ENCODE data around the gene BBIP1. TPM values are rescaled to one million over a fixed set of nuclear protein-coding genes. Genes with fewer than 3 reads are reported as not detected.

BBIP1 gene
- polyA plus RNA-seq, 1 donor from 2014 or later = 73.3 TPM

DNA sequence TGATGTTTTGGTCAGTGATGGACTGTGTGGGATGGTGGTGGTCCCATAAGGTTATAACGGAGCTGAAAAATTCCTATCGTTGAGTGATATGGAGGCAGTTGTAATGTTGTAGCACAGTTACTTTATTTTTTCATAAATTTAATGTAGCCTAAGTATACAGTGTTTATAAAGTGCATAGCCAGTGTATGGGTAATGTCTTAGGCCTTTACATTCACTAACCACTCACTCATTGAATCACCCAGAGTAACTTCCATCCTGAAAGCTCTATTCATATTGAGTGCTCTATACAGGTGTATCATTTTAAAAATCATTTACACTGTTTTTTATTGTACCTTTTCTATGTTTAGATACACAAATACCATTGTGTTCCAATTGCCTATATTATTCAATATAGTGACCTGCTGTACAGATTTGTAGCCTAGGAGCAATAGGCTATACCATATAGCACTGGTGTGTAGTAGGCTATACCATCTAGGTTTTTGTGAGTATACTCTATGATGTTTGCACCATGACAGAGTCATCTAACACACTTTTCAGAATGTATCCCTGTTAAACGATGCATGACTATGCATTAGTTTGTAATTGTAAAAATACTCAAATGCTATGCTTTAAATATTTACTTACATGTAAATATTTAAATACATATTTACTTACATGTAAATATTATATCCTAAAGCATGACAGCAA, 26.2 kb downstream of the BBIP1 start:
- no peaks in the 10 kb centered on the region for H3K9me3 ChIP-seq (ENCODE audit: low read length)
- H3K9ac ChIP-seq (ENCODE audit: low read length) = no peak overlapping the region
- H3K27ac ChIP-seq (ENCODE audit: low read length) = no peak overlapping the region
- H4K20me1 ChIP-seq (ENCODE audit: insufficient read depth) = no peaks in the 10 kb centered on the region
- H3K27me3 ChIP-seq (ENCODE audit: insufficient read depth, low read depth, low read length) = no peaks in the 10 kb centered on the region
- H3K36me3 ChIP-seq (ENCODE audit: insufficient read depth, low read length) = peaks cover 6% of the 10 kb centered on the region
- no peak for TF ChIP-seq EZH2 (IDR thresholded peaks at IDR 0.05; ENCODE audit: borderline replicate concordance, insufficient read depth, low read length, poor library complexity, severe bottlenecking)
- TF ChIP-seq, protein P1, sequence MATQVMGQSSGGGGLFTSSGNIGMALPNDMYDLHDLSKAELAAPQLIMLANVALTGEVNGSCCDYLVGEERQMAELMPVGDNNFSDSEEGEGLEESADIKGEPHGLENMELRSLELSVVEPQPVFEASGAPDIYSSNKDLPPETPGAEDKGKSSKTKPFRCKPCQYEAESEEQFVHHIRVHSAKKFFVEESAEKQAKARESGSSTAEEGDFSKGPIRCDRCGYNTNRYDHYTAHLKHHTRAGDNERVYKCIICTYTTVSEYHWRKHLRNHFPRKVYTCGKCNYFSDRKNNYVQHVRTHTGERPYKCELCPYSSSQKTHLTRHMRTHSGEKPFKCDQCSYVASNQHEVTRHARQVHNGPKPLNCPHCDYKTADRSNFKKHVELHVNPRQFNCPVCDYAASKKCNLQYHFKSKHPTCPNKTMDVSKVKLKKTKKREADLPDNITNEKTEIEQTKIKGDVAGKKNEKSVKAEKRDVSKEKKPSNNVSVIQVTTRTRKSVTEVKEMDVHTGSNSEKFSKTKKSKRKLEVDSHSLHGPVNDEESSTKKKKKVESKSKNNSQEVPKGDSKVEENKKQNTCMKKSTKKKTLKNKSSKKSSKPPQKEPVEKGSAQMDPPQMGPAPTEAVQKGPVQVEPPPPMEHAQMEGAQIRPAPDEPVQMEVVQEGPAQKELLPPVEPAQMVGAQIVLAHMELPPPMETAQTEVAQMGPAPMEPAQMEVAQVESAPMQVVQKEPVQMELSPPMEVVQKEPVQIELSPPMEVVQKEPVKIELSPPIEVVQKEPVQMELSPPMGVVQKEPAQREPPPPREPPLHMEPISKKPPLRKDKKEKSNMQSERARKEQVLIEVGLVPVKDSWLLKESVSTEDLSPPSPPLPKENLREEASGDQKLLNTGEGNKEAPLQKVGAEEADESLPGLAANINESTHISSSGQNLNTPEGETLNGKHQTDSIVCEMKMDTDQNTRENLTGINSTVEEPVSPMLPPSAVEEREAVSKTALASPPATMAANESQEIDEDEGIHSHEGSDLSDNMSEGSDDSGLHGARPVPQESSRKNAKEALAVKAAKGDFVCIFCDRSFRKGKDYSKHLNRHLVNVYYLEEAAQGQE (IDR thresholded peaks at IDR 0.05; ENCODE audit: borderline replicate concordance) = no peak
- TF ChIP-seq EP300 (conservative IDR thresholded peaks at IDR 0.05; ENCODE audit: poor library complexity, severe bottlenecking) = no peak
- no peak for TF ChIP-seq POLR2AphosphoS5 (IDR thresholded peaks at IDR 0.05)
- no peak for TF ChIP-seq MXI1 (conservative IDR thresholded peaks at IDR 0.05; ENCODE audit: poor library complexity, severe bottlenecking)
- TF ChIP-seq, protein P2, sequence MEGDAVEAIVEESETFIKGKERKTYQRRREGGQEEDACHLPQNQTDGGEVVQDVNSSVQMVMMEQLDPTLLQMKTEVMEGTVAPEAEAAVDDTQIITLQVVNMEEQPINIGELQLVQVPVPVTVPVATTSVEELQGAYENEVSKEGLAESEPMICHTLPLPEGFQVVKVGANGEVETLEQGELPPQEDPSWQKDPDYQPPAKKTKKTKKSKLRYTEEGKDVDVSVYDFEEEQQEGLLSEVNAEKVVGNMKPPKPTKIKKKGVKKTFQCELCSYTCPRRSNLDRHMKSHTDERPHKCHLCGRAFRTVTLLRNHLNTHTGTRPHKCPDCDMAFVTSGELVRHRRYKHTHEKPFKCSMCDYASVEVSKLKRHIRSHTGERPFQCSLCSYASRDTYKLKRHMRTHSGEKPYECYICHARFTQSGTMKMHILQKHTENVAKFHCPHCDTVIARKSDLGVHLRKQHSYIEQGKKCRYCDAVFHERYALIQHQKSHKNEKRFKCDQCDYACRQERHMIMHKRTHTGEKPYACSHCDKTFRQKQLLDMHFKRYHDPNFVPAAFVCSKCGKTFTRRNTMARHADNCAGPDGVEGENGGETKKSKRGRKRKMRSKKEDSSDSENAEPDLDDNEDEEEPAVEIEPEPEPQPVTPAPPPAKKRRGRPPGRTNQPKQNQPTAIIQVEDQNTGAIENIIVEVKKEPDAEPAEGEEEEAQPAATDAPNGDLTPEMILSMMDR (IDR thresholded peaks at IDR 0.05; ENCODE audit: poor library complexity, severe bottlenecking) = no peak
- no peak for TF ChIP-seq TAF1 (IDR thresholded peaks at IDR 0.05; ENCODE audit: low read depth)
- TF ChIP-seq RAD21 (conservative IDR thresholded peaks at IDR 0.05) = no peak
- TF ChIP-seq SMC3 (conservative IDR thresholded peaks at IDR 0.05; ENCODE audit: poor library complexity) = no peak
- no peak overlapping the region for H3K4me2 ChIP-seq (ENCODE audit: low read length)
- no peak overlapping the region for H2AFZ ChIP-seq (ENCODE audit: low read depth, low read length)
- H3K9me2 ChIP-seq (ENCODE audit: insufficient read depth, low read length) = no peaks in the 10 kb centered on the region
- no peaks in the 10 kb centered on the region for H3F3A ChIP-seq (ENCODE audit: insufficient read depth, low read length, poor library complexity, severe bottlenecking)
- no peak overlapping the region for H3K4me3 ChIP-seq (ENCODE audit: low read length)
- H3K79me2 ChIP-seq (replicated peaks; ENCODE audit: insufficient read depth, low read length) = no peaks in the 10 kb centered on the region

DNA sequence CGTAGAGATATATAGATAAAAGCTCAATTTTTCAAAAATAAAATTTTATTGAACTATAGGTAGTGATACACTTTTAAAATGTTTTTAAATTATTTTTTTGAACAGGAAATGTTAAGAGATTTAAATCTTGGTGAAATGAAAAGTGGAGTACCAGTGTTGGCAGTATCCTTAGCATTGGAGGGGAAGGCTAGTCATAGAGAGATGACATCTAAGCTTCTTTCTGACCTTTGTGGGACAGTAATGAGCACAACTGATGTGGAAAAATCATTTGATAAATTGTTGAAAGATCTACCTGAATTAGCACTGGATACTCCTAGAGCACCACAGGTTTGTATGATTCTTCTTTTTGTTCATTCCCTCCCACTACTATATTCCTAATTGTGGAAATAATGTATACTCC, 31.4 kb downstream of the BBIP1 start:
- Histone ChIP-seq H3K9ac (ENCODE audit: low read length) (no peak overlapping the region), H2AFZ (ENCODE audit: low read depth, low read length) (no peak overlapping the region), H3K9me3 (ENCODE audit: low read length) (no peaks in the 10 kb centered on the region), H3F3A (ENCODE audit: insufficient read depth, low read length, poor library complexity, severe bottlenecking) (no peaks in the 10 kb centered on the region), H3K36me3 (ENCODE audit: insufficient read depth, low read length) (peaks cover 15% of the 10 kb centered on the region), H3K4me3 (ENCODE audit: low read length) (no peak overlapping the region), H3K27ac (ENCODE audit: low read length) (no peak overlapping the region), H3K9me2 (ENCODE audit: insufficient read depth, low read length) (no peaks in the 10 kb centered on the region), H4K20me1 (ENCODE audit: insufficient read depth) (no peaks in the 10 kb centered on the region), H3K27me3 (ENCODE audit: insufficient read depth, low read depth, low read length) (no peaks in the 10 kb centered on the region), H3K79me2 (replicated peaks; ENCODE audit: insufficient read depth, low read length) (no peaks in the 10 kb centered on the region), H3K4me2 (ENCODE audit: low read length) (no peak overlapping the region)
- no peak for TF ChIP-seq TAF1 (IDR thresholded peaks at IDR 0.05; ENCODE audit: low read depth)
- TF ChIP-seq MXI1 (conservative IDR thresholded peaks at IDR 0.05; ENCODE audit: poor library complexity, severe bottlenecking) = no peak
- TF ChIP-seq, protein P2 (IDR thresholded peaks at IDR 0.05; ENCODE audit: poor library complexity, severe bottlenecking) = no peak
- TF ChIP-seq RAD21 (conservative IDR thresholded peaks at IDR 0.05) = no peak
- TF ChIP-seq SMC3 (conservative IDR thresholded peaks at IDR 0.05; ENCODE audit: poor library complexity) = no peak
- TF ChIP-seq, protein P1 (IDR thresholded peaks at IDR 0.05; ENCODE audit: borderline replicate concordance) = no peak
- TF ChIP-seq POLR2AphosphoS5 (IDR thresholded peaks at IDR 0.05) = no peak
- no peak for TF ChIP-seq EP300 (conservative IDR thresholded peaks at IDR 0.05; ENCODE audit: poor library complexity, severe bottlenecking)
